ENCODE measurements around the gene GRIN2A. TPM values are rescaled to one million over a fixed set of nuclear protein-coding genes. Genes with fewer than 3 reads are reported as not detected.

Gene GRIN2A
- total and polyA plus RNA-seq, 5 experiments from 2014 or later: not detected

- H3K36me3 Mint-ChIP-seq: no peaks in the 10 kb centered on the region
- H3K9me3 Mint-ChIP-seq: peaks cover 0 to 4% (median 0%) of the 10 kb centered on the region in 9 donors
- H3K27ac Mint-ChIP-seq: no peak overlapping the region
- no peak for DNase-seq
- POLR2A ChIA-PET: no interaction called here
- H3K4me1 Mint-ChIP-seq: no peaks in the 10 kb centered on the region
- H3K27me3 Mint-ChIP-seq: peaks cover 0 to 10% (median 1%) of the 10 kb centered on the region in 5 donors
- no peak for ATAC-seq
- H3K4me3 Mint-ChIP-seq: no peak overlapping the region
Measured at GRCh38 chr16:10031473-10031872, 150.8 kb downstream of the GRIN2A start.

GRCh38 chr16:10028644-10029043 is 153.6 kb downstream of the GRIN2A start:
- Mint-ChIP-seq H3K9me3 (peaks cover 0 to 9% (median 0%) of the 10 kb centered on the region in 9 donors), H3K27me3 (peaks cover 0 to 10% (median 0%) of the 10 kb centered on the region in 5 donors), H3K4me1 (no peaks in the 10 kb centered on the region), H3K27ac (no peak overlapping the region), H3K4me3 (no peak overlapping the region), H3K36me3 (no peaks in the 10 kb centered on the region)
- ATAC-seq (no peak), DNase-seq (no peak)
- POLR2A ChIA-PET: no interaction called here

GRCh38 chr16:10027553-10027952 is 154.7 kb downstream of the GRIN2A start:
- Mint-ChIP-seq H3K27me3 (peaks cover 0 to 10% (median 0%) of the 10 kb centered on the region in 5 donors), H3K4me3 (no peak overlapping the region), H3K27ac (no peak overlapping the region), H3K36me3 (no peaks in the 10 kb centered on the region), H3K9me3 (peaks cover 0 to 9% (median 0%) of the 10 kb centered on the region in 9 donors), H3K4me1 (no peaks in the 10 kb centered on the region)
- ATAC-seq: no peak
- DNase-seq: no peak
- POLR2A ChIA-PET: no interaction called here

- DNase-seq (no peak), ATAC-seq (no peak)
- Mint-ChIP-seq H3K4me3 (no peak overlapping the region), H3K36me3 (no peaks in the 10 kb centered on the region), H3K4me1 (no peaks in the 10 kb centered on the region), H3K9me3 (peaks cover 0 to 9% (median 0%) of the 10 kb centered on the region in 9 donors), H3K27ac (no peak overlapping the region), H3K27me3 (peaks cover 0 to 6% (median 0%) of the 10 kb centered on the region in 5 donors)
- POLR2A ChIA-PET: no interaction called here
Measured at GRCh38 chr16:10026593-10026992, 155.6 kb downstream of the GRIN2A start.

GRCh38 chr16:10022098-10022497 is 160.1 kb downstream of the GRIN2A start:
- H3K27ac Mint-ChIP-seq: no peak overlapping the region
- POLR2A ChIA-PET: no interaction called here
- H3K36me3 Mint-ChIP-seq: no peaks in the 10 kb centered on the region
- no peaks in the 10 kb centered on the region for H3K4me1 Mint-ChIP-seq
- DNase-seq (no peak), ATAC-seq (no peak)
- peaks cover 0 to 9% (median 2%) of the 10 kb centered on the region in 9 donors for H3K9me3 Mint-ChIP-seq
- no peak overlapping the region for H3K4me3 Mint-ChIP-seq
- peaks cover 0 to 6% (median 0%) of the 10 kb centered on the region in 5 donors for H3K27me3 Mint-ChIP-seq

- POLR2A ChIA-PET: no interaction called here
- no peak overlapping the region for H3K27ac Mint-ChIP-seq
- H3K4me3 Mint-ChIP-seq: no peak overlapping the region
- DNase-seq (no peak), ATAC-seq (no peak)
- H3K9me3 Mint-ChIP-seq: peaks cover 0 to 9% (median 2%) of the 10 kb centered on the region in 9 donors
- H3K4me1 Mint-ChIP-seq: no peaks in the 10 kb centered on the region
- H3K36me3 Mint-ChIP-seq: no peaks in the 10 kb centered on the region
- peaks cover 0 to 6% (median 0%) of the 10 kb centered on the region in 5 donors for H3K27me3 Mint-ChIP-seq
Measured at GRCh38 chr16:10020866-10021265, 161.4 kb downstream of the GRIN2A start.

- DNase-seq (no peak), ATAC-seq (no peak)
- no peak overlapping the region for H3K4me3 Mint-ChIP-seq
- H3K4me1 Mint-ChIP-seq: no peaks in the 10 kb centered on the region
- no peaks in the 10 kb centered on the region for H3K36me3 Mint-ChIP-seq
- peaks cover 0 to 3% (median 0%) of the 10 kb centered on the region in 9 donors for H3K9me3 Mint-ChIP-seq
- no peak overlapping the region for H3K27ac Mint-ChIP-seq
- H3K27me3 Mint-ChIP-seq: peaks cover 2 to 23% (median 10%) of the 10 kb centered on the region in 5 donors
- POLR2A ChIA-PET: no interaction called here
Measured at GRCh38 chr16:10016752-10017151, 165.5 kb downstream of the GRIN2A start.

GRCh38 chr16:10015397-10015796 is 166.8 kb downstream of the GRIN2A start:
- Mint-ChIP-seq H3K4me1 (no peaks in the 10 kb centered on the region), H3K36me3 (no peaks in the 10 kb centered on the region), H3K27ac (no peak overlapping the region), H3K27me3 (peaks cover 2 to 23% (median 10%) of the 10 kb centered on the region in 5 donors), H3K9me3 (peaks cover 0 to 3% (median 0%) of the 10 kb centered on the region in 9 donors), H3K4me3 (no peak overlapping the region)
- DNase-seq: no peak
- POLR2A ChIA-PET: no interaction called here
- no peak for ATAC-seq

GRCh38 chr16:10013774-10014173 is 168.5 kb downstream of the GRIN2A start:
- ATAC-seq (no peak), DNase-seq (no peak)
- peaks cover 2 to 23% (median 11%) of the 10 kb centered on the region in 5 donors for H3K27me3 Mint-ChIP-seq
- no peak overlapping the region for H3K4me3 Mint-ChIP-seq
- H3K27ac Mint-ChIP-seq: no peak overlapping the region
- no peaks in the 10 kb centered on the region for H3K4me1 Mint-ChIP-seq
- no peaks in the 10 kb centered on the region for H3K36me3 Mint-ChIP-seq
- POLR2A ChIA-PET: no interaction called here
- peaks cover 0 to 3% (median 0%) of the 10 kb centered on the region in 9 donors for H3K9me3 Mint-ChIP-seq

GRCh38 chr16:10013364-10013763 is 168.9 kb downstream of the GRIN2A start:
- no peaks in the 10 kb centered on the region for H3K4me1 Mint-ChIP-seq
- ATAC-seq: no peak

GRCh38 chr16:10009684-10010083 is 172.5 kb downstream of the GRIN2A start:
- POLR2A ChIA-PET: no interaction called here
- Mint-ChIP-seq H3K27ac (no peak overlapping the region), H3K4me3 (no peak overlapping the region), H3K27me3 (peaks cover 2 to 22% (median 7%) of the 10 kb centered on the region in 5 donors), H3K36me3 (peaks cover 0 to 4% (median 0%) of the 10 kb centered on the region in 3 donors), H3K4me1 (no peaks in the 10 kb centered on the region), H3K9me3 (peaks cover under 1 to 26% (median 11%) of the 10 kb centered on the region in 9 donors)
- ATAC-seq (no peak), DNase-seq (no peak)

More at GRCh38 chr16:10013364-10013763, 168.9 kb downstream of the GRIN2A start:
- POLR2A ChIA-PET: no interaction called here
- Mint-ChIP-seq H3K27ac (no peak overlapping the region), H3K9me3 (peaks cover 0 to 3% (median 0%) of the 10 kb centered on the region in 9 donors), H3K36me3 (no peaks in the 10 kb centered on the region), H3K4me3 (no peak overlapping the region), H3K27me3 (peaks cover 2 to 23% (median 11%) of the 10 kb centered on the region in 5 donors)
- no peak for DNase-seq

- DNase-seq (no peak), ATAC-seq (no peak)
- H3K36me3 Mint-ChIP-seq: peaks cover 0 to 8% (median 0%) of the 10 kb centered on the region in 3 donors
- H3K4me3 Mint-ChIP-seq: no peak overlapping the region
- no peak overlapping the region for H3K27ac Mint-ChIP-seq
- no peaks in the 10 kb centered on the region for H3K4me1 Mint-ChIP-seq
- H3K27me3 Mint-ChIP-seq: peaks cover 0 to 11% (median 6%) of the 10 kb centered on the region in 5 donors
- POLR2A ChIA-PET: no interaction called here
- peaks cover 5 to 63% (median 21%) of the 10 kb centered on the region in 9 donors for H3K9me3 Mint-ChIP-seq
Measured at GRCh38 chr16:10003486-10003885, 178.7 kb downstream of the GRIN2A start.

- POLR2A ChIA-PET: no interaction called here
- Mint-ChIP-seq H3K27me3 (peaks cover 0 to 10% (median 4%) of the 10 kb centered on the region in 5 donors), H3K36me3 (peaks cover 0 to 4% (median 0%) of the 10 kb centered on the region in 3 donors), H3K27ac (no peak overlapping the region), H3K4me1 (no peaks in the 10 kb centered on the region), H3K4me3 (no peak overlapping the region), H3K9me3 (peaks cover 0 to 44% (median 17%) of the 10 kb centered on the region in 9 donors)
- no peak for DNase-seq
- no peak for ATAC-seq
Measured at GRCh38 chr16:10001258-10001775, 180.9 kb downstream of the GRIN2A start.

- Mint-ChIP-seq H3K9me3 (peaks cover 0 to 43% (median 14%) of the 10 kb centered on the region in 9 donors), H3K4me3 (no peak overlapping the region), H3K27me3 (peaks cover 2 to 10% (median 5%) of the 10 kb centered on the region in 5 donors), H3K36me3 (no peaks in the 10 kb centered on the region), H3K27ac (no peak overlapping the region), H3K4me1 (no peaks in the 10 kb centered on the region)
- no peak for ATAC-seq
- no peak for DNase-seq
- POLR2A ChIA-PET: no interaction called here
Measured at GRCh38 chr16:9996221-9996620, 186.0 kb downstream of the GRIN2A start.

Data from naive thymus-derived CD8-positive, alpha-beta T cell (primary cell).